KMS-11 (cell line): ENCODE measurements around the gene TCHP.

Source experiments
- H2AFZ ChIP-seq: fragments of 200-600 bp; sonication (generic); 2 replicates; pipeline ENCODE4 v1.6.1; 2016; ENCODE audit warnings: antibody characterized with exemption, mixed run types, low read depth
- H3K27ac ChIP-seq: fragments of 200-600 bp; sonication (generic); 2 replicates; pipeline ENCODE4 v1.6.1; 2016; ENCODE audit warnings: mild to moderate bottlenecking, mixed run types
- H3K27me3 ChIP-seq: fragments of 200-600 bp; sonication (generic); 2 replicates; pipeline ENCODE4 v1.6.1; 2017; ENCODE audit warnings: mild to moderate bottlenecking, low read depth, mixed run types, moderate library complexity; ENCODE audit not compliant: insufficient read depth
- H3K36me3 ChIP-seq: fragments of 200-600 bp; sonication (generic); 2 replicates; pipeline ENCODE4 v1.6.1; 2017; ENCODE audit warnings: mild to moderate bottlenecking, mixed run types; ENCODE audit not compliant: insufficient read depth
- H3K4me1 ChIP-seq: fragments of 200-600 bp; sonication (generic); 2 replicates; pipeline ENCODE4 v1.6.1; 2016; ENCODE audit warnings: mild to moderate bottlenecking, low read depth, mixed run types; ENCODE audit not compliant: poor library complexity, severe bottlenecking
- H3K4me2 ChIP-seq: fragments of 200-600 bp; sonication (generic); 2 replicates; pipeline ENCODE4 v1.7.0; 2016; ENCODE audit warnings: mild to moderate bottlenecking, mixed run types
- H3K4me3 ChIP-seq: fragments of 200-600 bp; sonication (generic); IDR thresholded peaks from 2 replicates; pipeline ENCODE4 v1.6.1; 2017; ENCODE audit warnings: low read depth, low read length, mixed read lengths; ENCODE audit not compliant: insufficient read depth
- H3K79me2 ChIP-seq: fragments of 200-600 bp; sonication (generic); 2 replicates; pipeline ENCODE4 v1.6.1; 2016; ENCODE audit warnings: low read depth, mixed run types; ENCODE audit not compliant: insufficient read depth
- H3K9ac ChIP-seq: fragments of 200-600 bp; sonication (generic); 2 replicates; pipeline ENCODE4 v1.6.1; 2016; ENCODE audit warnings: mild to moderate bottlenecking, mixed run types
- H4K20me1 ChIP-seq: fragments of 200-600 bp; sonication (generic); 2 replicates; pipeline ENCODE4 v1.6.1; 2016; ENCODE audit warnings: mild to moderate bottlenecking, mixed run types; ENCODE audit not compliant: insufficient read depth
- CTCF ChIP-seq: fragments of 200-600 bp; sonication (generic); conservative IDR thresholded peaks from 2 replicates; pipeline ENCODE4 v1.6.1; 2017; ENCODE audit warnings: low read depth, mild to moderate bottlenecking, antibody characterized with exemption, low read length, moderate library complexity, mixed read lengths

TCHP gene

GRCh38 chr12:109943811-109944210 lies 43.7 kb downstream of the TCHP start:
- Histone ChIP-seq H2AFZ (no peak overlapping the region), H4K20me1 (no peaks in the 10 kb centered on the region), H3K9ac (no peak overlapping the region), H3K4me1 (no peaks in the 10 kb centered on the region), H3K36me3 (no peaks in the 10 kb centered on the region), H3K4me3 (no peak overlapping the region), H3K27ac (no peak overlapping the region), H3K27me3 (no peaks in the 10 kb centered on the region), H3K4me2 (no peak overlapping the region), H3K79me2 (no peaks in the 10 kb centered on the region)
- no peak for TF ChIP-seq CTCF

- TF ChIP-seq CTCF = no peak
- Histone ChIP-seq H3K27ac (no peak overlapping the region), H3K4me3 (no peak overlapping the region), H3K36me3 (no peaks in the 10 kb centered on the region), H3K27me3 (no peaks in the 10 kb centered on the region), H3K79me2 (no peaks in the 10 kb centered on the region), H3K9ac (no peak overlapping the region), H3K4me1 (no peaks in the 10 kb centered on the region), H2AFZ (no peak overlapping the region), H3K4me2 (no peak overlapping the region), H4K20me1 (no peaks in the 10 kb centered on the region)
These were observed 44.7 kb downstream of the TCHP start for GRCh38 chr12:109944561-109945359.

GRCh38 chr12:109946505-109946904 lies 46.4 kb downstream of the TCHP start:
- no peaks in the 10 kb centered on the region for H4K20me1 ChIP-seq
- H3K9ac ChIP-seq = no peak overlapping the region
- H3K4me2 ChIP-seq = no peak overlapping the region
- TF ChIP-seq CTCF = no peak
- H3K4me3 ChIP-seq = no peak overlapping the region
- no peak overlapping the region for H3K27ac ChIP-seq
- no peaks in the 10 kb centered on the region for H3K79me2 ChIP-seq
- no peaks in the 10 kb centered on the region for H3K36me3 ChIP-seq
- H2AFZ ChIP-seq = no peak overlapping the region
- H3K27me3 ChIP-seq = no peaks in the 10 kb centered on the region
- no peaks in the 10 kb centered on the region for H3K4me1 ChIP-seq

- no peaks in the 10 kb centered on the region for H4K20me1 ChIP-seq
- H3K27me3 ChIP-seq = no peaks in the 10 kb centered on the region
- H3K4me1 ChIP-seq = no peaks in the 10 kb centered on the region
- TF ChIP-seq CTCF = no peak
- H3K27ac ChIP-seq = no peak overlapping the region
- H3K79me2 ChIP-seq = no peaks in the 10 kb centered on the region
- H3K4me2 ChIP-seq = no peak overlapping the region
- no peak overlapping the region for H2AFZ ChIP-seq
- no peak overlapping the region for H3K4me3 ChIP-seq
- H3K36me3 ChIP-seq = no peaks in the 10 kb centered on the region
- no peak overlapping the region for H3K9ac ChIP-seq
These were observed 46.8 kb downstream of the TCHP start for GRCh38 chr12:109946913-109947312.
